ENCODE results near the gene OXA1L. TPM values are rescaled to one million over a fixed set of nuclear protein-coding genes. Genes with fewer than 3 reads are reported as not detected.
"Not testable (repeated sequence)": the region's sequence is repeated elsewhere in the genome, so short reads cannot be mapped to it uniquely, and the experiment has no call there.

OXA1L gene
- total RNA-seq, 1 donor from 2014 or later: 115 TPM

DNA sequence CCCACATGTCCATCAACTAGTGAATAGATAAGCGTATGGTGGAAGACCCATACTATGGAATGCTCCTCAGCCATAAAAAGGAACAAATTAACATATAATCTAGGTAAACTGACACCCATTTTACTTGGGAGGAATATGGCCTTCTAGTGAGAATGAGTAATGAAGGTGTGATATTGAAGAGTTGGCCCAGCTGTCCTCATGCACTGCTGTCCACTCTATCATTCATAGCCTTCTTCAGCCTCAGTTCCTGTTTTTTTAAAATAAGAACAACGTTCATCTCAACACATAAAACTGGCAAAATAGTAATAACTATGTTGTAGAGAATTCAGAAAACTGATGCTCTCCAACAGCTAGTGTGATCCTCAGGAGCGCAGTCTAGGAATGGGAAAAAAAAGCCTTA, 26.5 kb upstream of the OXA1L start:
- peaks cover 4% of the 10 kb centered on the region for H3K27me3 Mint-ChIP-seq (ENCODE audit: low read depth)

DNA sequence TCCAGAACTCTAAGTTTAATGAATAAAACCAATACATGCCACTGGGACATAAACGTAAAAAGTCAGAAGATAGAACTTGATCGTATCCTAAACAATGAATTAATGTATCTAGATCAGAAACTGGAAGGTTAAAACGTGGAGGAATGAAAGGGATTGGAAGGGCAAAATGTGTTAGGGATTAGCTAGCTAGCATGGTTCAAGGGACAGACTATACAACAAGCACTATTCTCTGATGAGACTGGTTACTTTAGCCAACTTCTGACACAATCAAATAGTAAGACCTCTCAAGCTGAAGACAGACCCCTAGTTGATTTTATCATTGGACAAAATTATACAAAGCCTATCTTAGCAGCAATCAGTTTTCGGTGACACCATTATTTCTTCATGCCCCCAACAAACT, 18.7 kb upstream of the OXA1L start:
- H3K27me3 Mint-ChIP-seq (ENCODE audit: low read depth): peaks cover 10% of the 10 kb centered on the region
- no peaks in the 10 kb centered on the region for H3K36me3 Mint-ChIP-seq
- H3K4me1 Mint-ChIP-seq: peaks cover 4% of the 10 kb centered on the region
- H3K27ac Mint-ChIP-seq: no peak overlapping the region
- no peak overlapping the region for H3K4me3 Mint-ChIP-seq
- no peaks in the 10 kb centered on the region for H3K9me3 Mint-ChIP-seq
- TF ChIP-seq, protein P1, sequence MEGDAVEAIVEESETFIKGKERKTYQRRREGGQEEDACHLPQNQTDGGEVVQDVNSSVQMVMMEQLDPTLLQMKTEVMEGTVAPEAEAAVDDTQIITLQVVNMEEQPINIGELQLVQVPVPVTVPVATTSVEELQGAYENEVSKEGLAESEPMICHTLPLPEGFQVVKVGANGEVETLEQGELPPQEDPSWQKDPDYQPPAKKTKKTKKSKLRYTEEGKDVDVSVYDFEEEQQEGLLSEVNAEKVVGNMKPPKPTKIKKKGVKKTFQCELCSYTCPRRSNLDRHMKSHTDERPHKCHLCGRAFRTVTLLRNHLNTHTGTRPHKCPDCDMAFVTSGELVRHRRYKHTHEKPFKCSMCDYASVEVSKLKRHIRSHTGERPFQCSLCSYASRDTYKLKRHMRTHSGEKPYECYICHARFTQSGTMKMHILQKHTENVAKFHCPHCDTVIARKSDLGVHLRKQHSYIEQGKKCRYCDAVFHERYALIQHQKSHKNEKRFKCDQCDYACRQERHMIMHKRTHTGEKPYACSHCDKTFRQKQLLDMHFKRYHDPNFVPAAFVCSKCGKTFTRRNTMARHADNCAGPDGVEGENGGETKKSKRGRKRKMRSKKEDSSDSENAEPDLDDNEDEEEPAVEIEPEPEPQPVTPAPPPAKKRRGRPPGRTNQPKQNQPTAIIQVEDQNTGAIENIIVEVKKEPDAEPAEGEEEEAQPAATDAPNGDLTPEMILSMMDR (IDR thresholded peaks at IDR 0.05; ENCODE audit: unreplicated experiment): no peak
- no peak for DNase-seq (ENCODE audit: low spot score in 2 of 2, unreplicated experiment in 2 of 2)

More for the DNA sequence above, 26.5 kb upstream of the OXA1L start:
- Mint-ChIP-seq H3K36me3 (no peaks in the 10 kb centered on the region), H3K9me3 (peaks cover 3% of the 10 kb centered on the region), H3K4me3 (no peak overlapping the region), H3K27ac (no peak overlapping the region), H3K4me1 (no peaks in the 10 kb centered on the region)
- no peak for DNase-seq (ENCODE audit: low spot score in 2 of 2, unreplicated experiment in 2 of 2)
- TF ChIP-seq, protein P1 (IDR thresholded peaks at IDR 0.05; ENCODE audit: unreplicated experiment): no peak

DNA sequence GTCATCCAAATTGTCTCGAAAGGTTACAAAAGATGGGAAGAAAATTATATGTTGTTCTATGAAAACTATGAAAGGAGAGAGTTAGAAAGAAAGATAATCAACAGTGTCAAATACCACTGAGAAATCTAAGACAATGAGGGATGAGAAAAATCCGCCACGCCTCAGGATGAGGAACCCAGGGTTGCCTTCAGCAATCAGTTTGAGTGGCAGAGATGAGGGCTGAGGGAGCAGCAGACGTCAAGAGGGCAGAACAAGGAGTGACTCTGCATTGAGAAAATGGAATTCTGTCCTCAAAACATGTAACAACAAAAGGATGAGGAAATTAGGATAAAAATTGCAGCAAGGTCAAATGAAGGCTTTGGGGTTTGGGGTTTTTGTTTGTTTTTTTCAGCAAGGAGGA, 18.3 kb upstream of the OXA1L start:
- Mint-ChIP-seq H3K9me3 (no peaks in the 10 kb centered on the region), H3K4me1 (peaks cover 4% of the 10 kb centered on the region), H3K27ac (no peak overlapping the region), H3K27me3 (ENCODE audit: low read depth) (peaks cover 9% of the 10 kb centered on the region), H3K4me3 (no peak overlapping the region), H3K36me3 (no peaks in the 10 kb centered on the region)
- DNase-seq (ENCODE audit: low spot score in 2 of 2, unreplicated experiment in 2 of 2): no peak
- TF ChIP-seq, protein P1 (IDR thresholded peaks at IDR 0.05; ENCODE audit: unreplicated experiment): no peak

DNA sequence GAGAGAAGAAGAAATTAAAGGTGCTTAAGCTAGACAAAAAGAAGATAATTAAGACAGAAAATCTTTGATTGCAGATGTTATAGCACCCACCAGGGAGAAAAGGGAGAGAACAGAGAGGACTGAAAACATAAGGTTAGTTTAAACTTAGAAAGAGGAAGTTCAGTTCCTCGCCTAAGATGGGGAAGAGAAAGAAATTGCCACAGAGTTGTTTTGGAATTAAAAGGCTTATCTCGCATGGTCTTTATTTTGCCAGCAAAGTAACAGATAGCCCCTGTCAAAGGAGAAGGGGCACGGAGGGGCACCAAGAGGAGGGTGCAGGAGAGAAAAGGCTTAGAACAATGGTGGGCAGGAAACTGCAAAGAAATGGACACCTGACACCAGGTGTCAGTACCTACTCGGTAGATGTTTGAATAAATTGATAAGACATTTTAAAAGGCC, 17.8 kb upstream of the OXA1L start:
- H3K9me3 Mint-ChIP-seq: no peaks in the 10 kb centered on the region
- H3K36me3 Mint-ChIP-seq: no peaks in the 10 kb centered on the region
- peaks cover 4% of the 10 kb centered on the region for H3K4me1 Mint-ChIP-seq
- H3K4me3 Mint-ChIP-seq: no peak overlapping the region
- H3K27ac Mint-ChIP-seq: no peak overlapping the region
- TF ChIP-seq, protein P1 (IDR thresholded peaks at IDR 0.05; ENCODE audit: unreplicated experiment): no peak
- peaks cover 9% of the 10 kb centered on the region for H3K27me3 Mint-ChIP-seq (ENCODE audit: low read depth)
- DNase-seq (ENCODE audit: low spot score in 2 of 2, unreplicated experiment in 2 of 2): no peak

DNA sequence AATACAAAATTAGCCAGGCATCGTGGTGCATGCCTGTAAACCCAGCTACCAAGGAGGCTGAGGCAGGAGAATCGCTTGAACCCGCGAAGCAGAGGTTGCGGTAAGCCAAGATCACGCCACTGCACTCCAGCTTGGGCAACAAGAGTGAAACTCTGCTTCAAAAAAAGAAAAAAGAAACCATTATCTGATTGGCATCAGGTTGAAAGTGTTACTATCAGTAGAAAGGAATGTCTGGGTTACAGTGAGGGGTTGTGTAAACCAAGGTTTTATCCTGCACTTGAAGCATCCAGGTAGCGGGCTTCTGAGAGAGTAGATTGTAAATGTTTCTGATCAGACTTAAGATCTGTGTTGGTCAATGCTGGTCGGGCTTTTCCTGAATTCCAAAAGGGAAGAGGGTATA, 14.1 kb upstream of the OXA1L start:
- Mint-ChIP-seq H3K4me1 (peaks cover 4% of the 10 kb centered on the region), H3K9me3 (no peaks in the 10 kb centered on the region), H3K36me3 (no peaks in the 10 kb centered on the region), H3K4me3 (no peak overlapping the region), H3K27ac (no peak overlapping the region), H3K27me3 (ENCODE audit: low read depth) (peaks cover 9% of the 10 kb centered on the region)
- TF ChIP-seq, protein P1 (IDR thresholded peaks at IDR 0.05; ENCODE audit: unreplicated experiment): no peak
- DNase-seq (ENCODE audit: low spot score in 2 of 2, unreplicated experiment in 2 of 2): no peak

DNA sequence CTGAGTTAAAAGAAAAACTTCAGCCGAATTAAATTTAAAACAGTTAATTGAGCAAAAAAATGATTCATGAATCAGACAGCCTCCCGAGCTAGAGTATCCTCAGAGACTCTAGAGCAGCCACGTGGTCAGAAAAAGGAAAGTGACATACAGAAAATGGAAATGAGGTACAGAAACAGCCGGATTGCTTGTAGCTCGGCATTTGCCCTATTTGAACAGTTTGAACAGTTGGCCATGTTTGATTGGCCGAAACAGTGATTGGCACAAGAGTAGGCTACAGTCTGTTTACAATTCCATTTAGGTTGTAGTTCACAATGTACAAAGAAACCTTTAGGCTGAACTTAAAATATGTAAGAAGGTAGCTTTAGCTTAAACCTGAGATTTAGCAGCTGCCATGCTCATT, 12.9 kb upstream of the OXA1L start:
- Mint-ChIP-seq H3K27ac (no peak overlapping the region), H3K4me3 (no peak overlapping the region), H3K36me3 (no peaks in the 10 kb centered on the region), H3K27me3 (ENCODE audit: low read depth) (peaks cover 9% of the 10 kb centered on the region), H3K4me1 (peaks cover 4% of the 10 kb centered on the region), H3K9me3 (no peaks in the 10 kb centered on the region)
- TF ChIP-seq, protein P1 (IDR thresholded peaks at IDR 0.05; ENCODE audit: unreplicated experiment): no peak
- DNase-seq (ENCODE audit: low spot score in 2 of 2, unreplicated experiment in 2 of 2): no peak

DNA sequence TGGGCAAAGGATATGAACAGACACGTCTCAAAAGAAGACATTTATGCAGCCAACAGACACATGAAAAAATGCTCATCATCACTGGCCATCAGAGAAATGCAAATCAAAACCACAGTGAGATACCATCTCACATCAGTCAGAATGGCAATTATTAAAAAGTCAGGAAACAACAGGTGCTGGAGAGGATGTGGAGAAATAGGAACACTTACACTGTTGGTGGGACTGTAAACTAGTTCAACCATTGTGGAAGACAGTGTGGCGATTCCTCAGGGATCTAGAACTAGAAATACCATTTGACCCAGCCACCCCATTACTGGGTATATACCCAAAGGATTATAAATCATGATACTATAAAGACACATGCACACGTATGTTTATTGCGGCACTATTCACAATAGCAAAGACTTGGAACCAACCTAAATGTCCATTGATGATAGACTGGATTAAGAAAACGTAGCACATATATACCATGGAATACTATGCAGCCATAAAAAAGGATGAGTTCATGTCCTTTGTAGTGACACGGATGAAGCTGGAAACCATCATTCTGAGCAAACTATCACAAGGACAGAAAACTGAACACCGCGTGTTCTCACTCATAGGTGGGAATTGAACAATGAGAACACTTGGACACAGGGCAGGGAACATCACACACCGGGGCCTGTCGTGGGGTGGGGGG, 8.4 kb upstream of the OXA1L start:
- not testable (repeated sequence) for H3K27ac Mint-ChIP-seq; H3K27me3 Mint-ChIP-seq (ENCODE audit: low read depth); H3K4me1 Mint-ChIP-seq; DNase-seq (ENCODE audit: low spot score in 2 of 2, unreplicated experiment in 2 of 2); H3K4me3 Mint-ChIP-seq
- Mint-ChIP-seq H3K36me3 (peaks cover 29% of the 10 kb centered on the region), H3K9me3 (peaks cover 29% of the 10 kb centered on the region)
